B cell (primary cell): Measurements from ENCODE around the gene CYTH3. TPM values are rescaled to one million over a fixed set of nuclear protein-coding genes. Genes with fewer than 3 reads are reported as not detected.

Source experiments
- ATAC-seq: fragments of 200-7000 bp; cut with Tn5 transposase; one replicate; pipeline ENCODE4 v1.10.0; 2021; ENCODE audit warnings: low read depth, mild to moderate bottlenecking, moderate number of reproducible peaks, moderate library complexity
- CTCF ChIA-PET: fragments of 350-600 bp; sonication (Branson Sonifier 250); formaldehyde crosslinking; loops from one replicate; lab custom pipeline; 2021; ENCODE audit warnings: antibody characterized with exemption, inconsistent platforms; lab: Charles Lee
- POLR2A ChIA-PET: fragments of 350-600 bp; sonication (Branson Sonifier 250); formaldehyde crosslinking; loops from one replicate; lab custom pipeline; 2021; ENCODE audit warnings: antibody characterized with exemption; lab: Charles Lee
- DNase-seq: peaks from one replicate; pipeline ENCODE4 v3.0.0; 2013
- H2AFZ ChIP-seq: 2 replicates; pipeline ENCODE4 v1.6.1; 2012; ENCODE audit warnings: mild to moderate bottlenecking, low read depth, low read length; ENCODE audit not compliant: insufficient read depth, poor library complexity, severe bottlenecking
- H3K27ac ChIP-seq, 2 donors: 1 replicate in 1 of 2; 2 replicates in 1 of 2; pipeline ENCODE4 v1.5.1; 2012 to 2013; ENCODE audit warnings: low read length in 2 of 2, mild to moderate bottlenecking in 2 of 2, moderate library complexity in 1 of 2
- H3K27me3 ChIP-seq, 4 experiments: fragments of 200-600 bp in 1 of 4; sonication (generic) in 1 of 4; replicated peaks in 1 of 4; 1 replicate in 2 of 4; 2 replicates in 2 of 4; pipeline versions ENCODE4 v1.6.1 to v1.7.0; 2013 to 2016; ENCODE audit warnings: low read length in 3 of 4, mild to moderate bottlenecking in 2 of 4, mixed read lengths in 1 of 4, moderate library complexity in 1 of 4; ENCODE audit not compliant: insufficient read depth in 4 of 4, control insufficient read depth in 3 of 4; ENCODE audit errors: control extremely low read depth in 1 of 4
- H3K36me3 ChIP-seq, 2 experiments: replicated peaks in 1 of 2; 1 replicate in 1 of 2; 2 replicates in 1 of 2; pipeline versions ENCODE4 v1.6.1 to v1.7.1; 2013; ENCODE audit warnings: low read length in 1 of 2; ENCODE audit not compliant: insufficient read depth in 2 of 2, control insufficient read depth in 1 of 2; ENCODE audit errors: control extremely low read depth in 1 of 2, extremely low read depth in 1 of 2
- H3K4me1 ChIP-seq, 2 donors: fragments of 200-600 bp in 1 of 2; sonication (generic) in 1 of 2; 1 replicate in 1 of 2; 2 replicates in 1 of 2; pipeline versions ENCODE4 v1.5.1 to v1.6.1; 2013 to 2017; ENCODE audit warnings: low read length in 2 of 2; ENCODE audit not compliant: control insufficient read depth in 2 of 2, insufficient read depth in 2 of 2
- H3K4me2 ChIP-seq: replicated peaks from 2 replicates; pipeline ENCODE3; 2012; ENCODE audit warnings: mild to moderate bottlenecking, low read depth, low read length; ENCODE audit not compliant: poor library complexity, severe bottlenecking
- H3K4me3 ChIP-seq, 5 experiments: fragments of 200-600 bp in 1 of 5; sonication (generic) in 1 of 5; 1 replicate in 3 of 5; 2 replicates in 2 of 5; pipeline versions ENCODE4 v1.5.1 to v1.7.0; 2011 to 2016; ENCODE audit warnings: low read length in 4 of 5, mild to moderate bottlenecking in 4 of 5, low read depth in 2 of 5, control low read depth in 1 of 5, moderate library complexity in 1 of 5; ENCODE audit not compliant: insufficient read depth in 1 of 5; ENCODE audit errors: control extremely low read depth in 1 of 5, extremely low read depth in 1 of 5
- H3K79me2 ChIP-seq: fragments of 200-600 bp; sonication (generic); one replicate; pipeline ENCODE4 v1.6.0; 2016; ENCODE audit warnings: low read length; ENCODE audit not compliant: control insufficient read depth, insufficient read depth
- H3K9ac ChIP-seq: fragments of 200-600 bp; sonication (generic); 2 replicates; pipeline ENCODE4 v1.6.1; 2017; ENCODE audit warnings: mild to moderate bottlenecking, low read length, moderate library complexity
- H3K9me3 ChIP-seq, 3 donors: one replicate each; pipeline versions ENCODE4 v1.6.1 to v1.7.1; 2013; ENCODE audit warnings: low read length in 2 of 3; ENCODE audit not compliant: control insufficient read depth in 2 of 3, insufficient read depth in 1 of 3; ENCODE audit errors: control extremely low read depth in 1 of 3
- H4K20me1 ChIP-seq: 2 replicates; pipeline ENCODE4 v1.6.0; 2012; ENCODE audit warnings: mild to moderate bottlenecking, low read length; ENCODE audit not compliant: insufficient read depth, control insufficient read depth, poor library complexity, severe bottlenecking
- H3K27ac Mint-ChIP-seq: one replicate; pipeline ENCODE4 v1.8.0; 2021; ENCODE audit warnings: mixed read lengths
- H3K27me3 Mint-ChIP-seq: one replicate; pipeline ENCODE4 v1.8.0; 2021; ENCODE audit warnings: mixed read lengths
- H3K4me1 Mint-ChIP-seq: one replicate; pipeline ENCODE4 v1.8.0; 2021; ENCODE audit warnings: mixed read lengths
- H3K4me3 Mint-ChIP-seq: one replicate; pipeline ENCODE4 v1.8.0; 2021; ENCODE audit warnings: mixed read lengths
- H3K9me3 Mint-ChIP-seq: one replicate; pipeline ENCODE4 v1.8.0; 2022; ENCODE audit warnings: mixed read lengths; ENCODE audit not compliant: insufficient read depth
- EZH2 ChIP-seq: IDR thresholded peaks from 2 replicates; pipeline ENCODE4 v1.6.1; 2012; ENCODE audit warnings: borderline replicate concordance, low read depth, mild to moderate bottlenecking, moderate library complexity, low read length; ENCODE audit not compliant: insufficient read depth, poor library complexity, severe bottlenecking
- WGBS: methylation state at CpG from one replicate; pipeline ENCODE4 v1.1.5; 2013; ENCODE audit warnings: missing lambda C conversion rate; ENCODE audit not compliant: insufficient coverage; 5-methylcytosine and 5-hydroxymethylcytosine counted together
- intact Hi-C: fragments of 100-400 bp; cut with micrococcal nuclease; formaldehyde crosslinking; loops from one replicate; pipeline ENCODE4 v1.10.0; 2022
- polyA plus RNA-seq: library from polyadenylated mRNA; depleted of rRNA; stranded (reverse); fragments of >200 nt; gene quantifications from 2 replicates; pipeline ENCODE4 v1.2.3, GENCODE V29; 2012
- total RNA-seq, 2 donors: library from RNA; stranded (reverse); fragments of 120-200 nt in 1 of 2; gene quantifications; 1 replicate in 1 of 2; 2 replicates in 1 of 2; pipeline versions ENCODE4 v1.2.3 to v1.2.4, GENCODE V29; 2013 to 2022
- TF ChIP-seq, protein P1 (sequence below): fragments of 200-600 bp; IDR thresholded peaks from one replicate; pipeline ENCODE4 v1.8.0; 2022; ENCODE audit warnings: antibody characterized with exemption, mild to moderate bottlenecking

The CYTH3 gene
- total and polyA plus RNA-seq, 2 donors (not counting 1 experiment from before 2014, with no cell fraction given), result 5.2 to 11.3 TPM

- peaks cover 6% of the 10 kb centered on the region for H3K4me1 Mint-ChIP-seq
- Histone ChIP-seq H2AFZ (no peak overlapping the region), H4K20me1 (no peaks in the 10 kb centered on the region), H3K36me3 (no peaks in the 10 kb centered on the region), H3K4me3 (no peak overlapping the region), H3K9ac (no peak overlapping the region), H3K27me3 (no peaks in the 10 kb centered on the region), H3K4me2 (no peak overlapping the region), H3K79me2 (no peaks in the 10 kb centered on the region), H3K9me3 (no peaks in the 10 kb centered on the region), H3K4me1 (peaks cover 0 to 5% of the 10 kb centered on the region in 2 donors), H3K27ac (no peak overlapping the region)
- no peak overlapping the region for H3K4me3 Mint-ChIP-seq
- ChIA-PET CTCF (no interaction called here), POLR2A (no interaction called here)
- intact Hi-C loops, result no loop called here
- no peak overlapping the region for H3K27ac Mint-ChIP-seq
- 89% methylated on average over 3 of the region's 6 CpGs for WGBS
- DNase-seq (no peak), ATAC-seq (no peak)
- no peaks in the 10 kb centered on the region for H3K9me3 Mint-ChIP-seq
- no peaks in the 10 kb centered on the region for H3K27me3 Mint-ChIP-seq
- no peak for TF ChIP-seq EZH2
- TF ChIP-seq, protein P1, sequence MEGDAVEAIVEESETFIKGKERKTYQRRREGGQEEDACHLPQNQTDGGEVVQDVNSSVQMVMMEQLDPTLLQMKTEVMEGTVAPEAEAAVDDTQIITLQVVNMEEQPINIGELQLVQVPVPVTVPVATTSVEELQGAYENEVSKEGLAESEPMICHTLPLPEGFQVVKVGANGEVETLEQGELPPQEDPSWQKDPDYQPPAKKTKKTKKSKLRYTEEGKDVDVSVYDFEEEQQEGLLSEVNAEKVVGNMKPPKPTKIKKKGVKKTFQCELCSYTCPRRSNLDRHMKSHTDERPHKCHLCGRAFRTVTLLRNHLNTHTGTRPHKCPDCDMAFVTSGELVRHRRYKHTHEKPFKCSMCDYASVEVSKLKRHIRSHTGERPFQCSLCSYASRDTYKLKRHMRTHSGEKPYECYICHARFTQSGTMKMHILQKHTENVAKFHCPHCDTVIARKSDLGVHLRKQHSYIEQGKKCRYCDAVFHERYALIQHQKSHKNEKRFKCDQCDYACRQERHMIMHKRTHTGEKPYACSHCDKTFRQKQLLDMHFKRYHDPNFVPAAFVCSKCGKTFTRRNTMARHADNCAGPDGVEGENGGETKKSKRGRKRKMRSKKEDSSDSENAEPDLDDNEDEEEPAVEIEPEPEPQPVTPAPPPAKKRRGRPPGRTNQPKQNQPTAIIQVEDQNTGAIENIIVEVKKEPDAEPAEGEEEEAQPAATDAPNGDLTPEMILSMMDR, result no peak
Measured at GRCh38 chr7:6316226-6316625, 43.8 kb upstream of the CYTH3 start.

DNA sequence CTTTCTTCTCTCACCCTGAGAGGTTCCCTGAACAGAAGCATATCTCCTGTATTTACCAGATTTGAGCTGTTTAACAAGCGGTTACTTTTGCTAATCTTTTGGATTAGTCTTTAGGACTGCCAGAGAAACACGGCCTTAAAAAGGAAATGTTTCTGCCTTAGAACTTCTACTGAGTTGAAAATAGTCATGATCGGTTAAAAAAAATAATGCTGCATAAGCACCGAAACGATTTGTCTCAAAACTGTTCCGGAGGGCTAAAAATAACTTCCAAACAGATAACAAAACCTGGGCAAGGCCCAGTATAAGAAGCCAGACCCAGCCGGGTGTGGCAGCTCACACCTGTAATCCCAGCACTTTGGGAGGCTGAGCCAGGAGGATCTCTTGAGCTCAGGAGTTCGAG, 43.3 kb upstream of the CYTH3 start:
- ChIA-PET POLR2A (no interaction called here), CTCF (no interaction called here)
- intact Hi-C loops, result no loop called here
- H3K4me1 ChIP-seq, result peaks cover 0 to 5% of the 10 kb centered on the region in 2 donors
- H3K27ac ChIP-seq, result no peak overlapping the region
- H3K27ac Mint-ChIP-seq, result no peak overlapping the region
- no peaks in the 10 kb centered on the region for H3K27me3 Mint-ChIP-seq
- peaks cover 6% of the 10 kb centered on the region for H3K4me1 Mint-ChIP-seq
- no peak overlapping the region for H2AFZ ChIP-seq
- H3K79me2 ChIP-seq, result no peaks in the 10 kb centered on the region
- H3K9ac ChIP-seq, result no peak overlapping the region
- no peaks in the 10 kb centered on the region for H3K9me3 ChIP-seq
- WGBS, result 80% methylated on average over 7 of the region's 8 CpGs
- H3K36me3 ChIP-seq, result no peaks in the 10 kb centered on the region
- ATAC-seq (no peak), DNase-seq (no peak)
- H3K4me3 ChIP-seq, result no peak overlapping the region
- no peak for TF ChIP-seq EZH2
- TF ChIP-seq, protein P1, result no peak
- H3K9me3 Mint-ChIP-seq, result no peaks in the 10 kb centered on the region
- H3K4me3 Mint-ChIP-seq, result no peak overlapping the region
- H3K27me3 ChIP-seq, result no peaks in the 10 kb centered on the region
- no peaks in the 10 kb centered on the region for H4K20me1 ChIP-seq
- H3K4me2 ChIP-seq, result no peak overlapping the region
